HepG2 (cell line): ENCODE results near the gene SRRT. TPM values are rescaled to one million over a fixed set of nuclear protein-coding genes. Genes with fewer than 3 reads are reported as not detected.
A peak's percentile ranks its signal among the peaks of the same experiment; 100 is the strongest.

ENCODE experiments used
- ARNTL ChIP-seq: sonication (generic); formaldehyde crosslinking; IDR thresholded peaks from 2 replicates; pipeline ENCODE4 v1.4.0; 2020; ENCODE audit warnings: mild to moderate bottlenecking, missing genetic modification reagents
- CBFB ChIP-seq: sonication (generic); formaldehyde crosslinking; IDR thresholded peaks from 2 replicates; pipeline ENCODE4 v1.4.0; 2020; ENCODE audit warnings: missing genetic modification reagents
- FOXA1 ChIP-seq, 2 experiments: fragments of 450-650 bp in 1 of 2; sonication (generic) in 1 of 2; formaldehyde crosslinking in 1 of 2; IDR thresholded peaks; 2 replicates each; pipeline versions ENCODE4 v1.4.0 to v1.6.1; 2016 to 2020; ENCODE audit warnings: missing genetic modification reagents in 1 of 2
- HNF4A ChIP-seq: sonication (generic); formaldehyde crosslinking; IDR thresholded peaks from 2 replicates; pipeline ENCODE4 v1.4.0; 2020; ENCODE audit warnings: missing genetic modification reagents
- IKZF1 ChIP-seq: fragments of 450-650 bp; IDR thresholded peaks from 2 replicates; pipeline ENCODE4 v1.7.1; 2016
- KAT8 ChIP-seq: IDR thresholded peaks from 2 replicates; pipeline ENCODE4 v1.6.1; 2016; ENCODE audit warnings: missing genetic modification reagents, missing compliant biosample characterization
- MEIS1 ChIP-seq: sonication (generic); formaldehyde crosslinking; IDR thresholded peaks from 2 replicates; pipeline ENCODE4 v1.9.0; 2021; ENCODE audit warnings: mild to moderate bottlenecking, missing genetic modification reagents, moderate library complexity, borderline replicate concordance
- MIER2 ChIP-seq: IDR thresholded peaks from 2 replicates; pipeline ENCODE4 v1.6.1; 2016; ENCODE audit warnings: missing biosample characterization, missing genetic modification reagents
- MTF2 ChIP-seq: sonication (generic); formaldehyde crosslinking; IDR thresholded peaks from 2 replicates; pipeline ENCODE4 v1.5.0; 2020; ENCODE audit warnings: missing genetic modification reagents, borderline replicate concordance
- NFE2 ChIP-seq: sonication (generic); formaldehyde crosslinking; IDR thresholded peaks from 2 replicates; pipeline ENCODE4 v1.4.0; 2020; ENCODE audit warnings: missing genetic modification reagents
- SSRP1 ChIP-seq: IDR thresholded peaks from 2 replicates; pipeline ENCODE4 v1.6.1; 2016; ENCODE audit warnings: control low read depth
- TGIF2 ChIP-seq: IDR thresholded peaks from 2 replicates; pipeline ENCODE4 v1.6.1; 2016; ENCODE audit warnings: control low read depth, missing compliant biosample characterization
- TOPORS ChIP-seq: sonication (generic); formaldehyde crosslinking; IDR thresholded peaks from 2 replicates; pipeline ENCODE4 v1.8.0; 2023; ENCODE audit warnings: mild to moderate bottlenecking, missing genetic modification reagents
- ZBTB7B ChIP-seq: sonication (generic); formaldehyde crosslinking; IDR thresholded peaks from 2 replicates; pipeline ENCODE4 v1.4.0; 2020; ENCODE audit warnings: missing genetic modification reagents
- ZC3H13 ChIP-seq: sonication (generic); formaldehyde crosslinking; IDR thresholded peaks from 2 replicates; pipeline ENCODE4 v1.8.1; 2023; ENCODE audit warnings: mild to moderate bottlenecking, missing genetic modification reagents, moderate library complexity
- ZFP62 ChIP-seq: sonication (generic); formaldehyde crosslinking; IDR thresholded peaks from 2 replicates; pipeline ENCODE4 v1.4.0; 2020; ENCODE audit warnings: missing genetic modification reagents
- ZKSCAN5 ChIP-seq: sonication (generic); formaldehyde crosslinking; IDR thresholded peaks from 2 replicates; pipeline ENCODE4 v1.5.1; 2020; ENCODE audit warnings: mild to moderate bottlenecking, missing genetic modification reagents
- ZNF12 ChIP-seq: sonication (generic); formaldehyde crosslinking; IDR thresholded peaks from 2 replicates; pipeline ENCODE4 v1.5.0; 2020; ENCODE audit warnings: missing genetic modification reagents
- ZNF205 ChIP-seq: IDR thresholded peaks from 2 replicates; pipeline ENCODE4 v1.6.1; 2018; ENCODE audit warnings: missing biosample characterization, missing genetic modification reagents
- ZNF235 ChIP-seq: sonication (generic); formaldehyde crosslinking; IDR thresholded peaks from 2 replicates; pipeline ENCODE4 v1.8.1; 2023; ENCODE audit warnings: mild to moderate bottlenecking, missing genetic modification reagents, borderline replicate concordance
- ZNF337 ChIP-seq: sonication (generic); formaldehyde crosslinking; IDR thresholded peaks from 2 replicates; pipeline ENCODE4 v1.5.1; 2020; ENCODE audit warnings: missing genetic modification reagents, low read depth, mild to moderate bottlenecking, borderline replicate concordance
- ZNF34 ChIP-seq: sonication (generic); formaldehyde crosslinking; IDR thresholded peaks from 2 replicates; pipeline ENCODE4 v1.4.0; 2020; ENCODE audit warnings: mild to moderate bottlenecking, missing genetic modification reagents, borderline replicate concordance
- ZNF546 ChIP-seq: sonication (generic); formaldehyde crosslinking; conservative IDR thresholded peaks from 2 replicates; pipeline ENCODE4 v1.8.1; 2023; ENCODE audit warnings: mild to moderate bottlenecking, missing genetic modification reagents
- ZNF788 ChIP-seq: sonication (generic); formaldehyde crosslinking; IDR thresholded peaks from 2 replicates; pipeline ENCODE4 v1.5.0; 2020; ENCODE audit warnings: mild to moderate bottlenecking, missing genetic modification reagents, borderline replicate concordance
- ZSCAN31 ChIP-seq: sonication (generic); formaldehyde crosslinking; IDR thresholded peaks from 2 replicates; pipeline ENCODE4 v1.5.0; 2020; ENCODE audit warnings: low read depth, mild to moderate bottlenecking, missing genetic modification reagents
- ZZZ3 ChIP-seq: sonication (generic); formaldehyde crosslinking; IDR thresholded peaks from 2 replicates; pipeline ENCODE4 v1.4.0; 2020; ENCODE audit warnings: missing genetic modification reagents, mild to moderate bottlenecking, borderline replicate concordance
- polyA plus RNA-seq, 8 experiments: library from polyadenylated mRNA; depleted of rRNA in 3 of 8; stranded (reverse) in 7 of 8; unstranded in 1 of 8; fragments of >200 nt; fragmentation: Illumina TruSeq in 4 of 8; extraction: Trizol in 4 of 8; gene quantifications; 2 replicates each; pipeline versions ENCODE4 v1.2.1 to v1.2.3, GENCODE V29; 2011 to 2016; ENCODE audit warnings: low read depth in 4 of 8, missing spikeins in 1 of 8, mixed read lengths in 1 of 8; ENCODE audit not compliant: insufficient read depth in 1 of 8
- total RNA-seq, 5 experiments: library from RNA; depleted of rRNA; stranded (reverse); fragments of >200 nt; fragmentation: Illumina TruSeq; extraction: Trizol; gene quantifications; 2 replicates each; pipeline ENCODE4 v1.2.3, GENCODE V29; 2016; ENCODE audit warnings: low read depth in 1 of 5
- TF ChIP-seq, protein P1 (sequence below): sonication (generic); formaldehyde crosslinking; IDR thresholded peaks from 2 replicates; pipeline ENCODE4 v1.8.1; 2023; ENCODE audit warnings: missing genetic modification reagents, mild to moderate bottlenecking, borderline replicate concordance
- TF ChIP-seq, protein P2 (sequence below): sonication (generic); formaldehyde crosslinking; IDR thresholded peaks from 2 replicates; pipeline ENCODE4 v1.4.0; 2020; ENCODE audit warnings: mild to moderate bottlenecking, missing genetic modification reagents
- TF ChIP-seq, protein P3 (sequence below): sonication (generic); formaldehyde crosslinking; IDR thresholded peaks from 2 replicates; pipeline ENCODE4 v1.8.1; 2023; ENCODE audit warnings: mild to moderate bottlenecking, missing genetic modification reagents

The SRRT gene
- total and polyA plus RNA-seq, 2 of the 13 experiments (the other 11 are each of a cell fraction or from before 2014, with no cell fraction given) = 26.2 to 106 TPM

DNA sequence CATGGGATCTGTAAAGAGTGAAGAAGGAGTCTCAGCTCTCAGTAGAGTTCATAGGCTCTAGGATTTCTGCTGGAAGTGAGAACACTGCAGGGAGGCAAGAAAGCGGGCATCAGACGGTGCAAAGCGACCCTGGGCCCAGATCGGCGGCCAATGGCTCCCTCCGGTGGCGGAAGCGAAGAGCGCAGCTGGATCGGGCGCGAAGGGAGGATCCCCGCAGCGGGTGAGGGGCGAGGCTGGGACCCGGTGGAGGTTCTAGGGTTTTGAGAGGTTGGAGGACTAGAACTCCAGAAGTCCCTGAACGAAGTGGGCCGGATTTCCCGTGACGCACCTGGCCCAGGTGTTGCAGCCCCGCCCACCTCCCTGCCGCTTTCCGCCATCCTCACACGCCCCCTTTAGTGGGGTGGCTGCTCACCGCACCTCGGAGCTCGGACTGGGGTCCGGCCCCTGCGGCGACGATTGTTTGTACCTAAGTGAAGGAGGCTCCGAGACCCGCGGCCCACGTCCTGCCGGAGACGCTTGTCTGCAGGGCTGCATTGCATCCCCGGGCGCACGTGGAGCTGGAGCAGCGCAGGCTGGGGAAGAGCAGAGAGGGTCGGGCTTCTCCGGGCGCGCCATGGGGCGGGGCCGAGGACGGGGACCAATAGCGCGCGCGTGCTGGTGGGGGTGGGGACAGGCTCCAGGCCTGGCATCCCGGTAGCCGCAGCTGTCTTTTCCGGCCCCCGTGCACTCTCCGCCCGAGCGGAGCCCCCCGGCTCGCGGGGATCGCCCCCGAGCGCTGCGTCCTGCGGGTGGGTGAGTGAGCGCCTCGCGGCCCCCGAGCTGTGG is 22.6 kb upstream of the SRRT start, which contains the start of gene SLC12A9 (continued):
- TF ChIP-seq ZFP62 = no peak
- TF ChIP-seq SSRP1 (CRISPR knock-in tag) = no peak
- TF ChIP-seq CBFB (CRISPR knock-in tag) = 0 out of 2 replicates have a peak, but pooled peaks have one; percentile 11
- TF ChIP-seq ZNF205 = no peak; the same call in 1 of the 2 replicates
- TF ChIP-seq ZC3H13 (CRISPR knock-in tag) = peak; percentile 25; the same call in 1 of the 2 replicates
- no peak for TF ChIP-seq ZNF337 (CRISPR knock-in tag)
- no peak for TF ChIP-seq HNF4A (CRISPR knock-in tag)
- TF ChIP-seq ZNF34 (CRISPR knock-in tag) = 0 out of 2 replicates have a peak, but pooled peaks have one; percentile 71
- peak; percentile 70; the same call in 1 of the 2 replicates for TF ChIP-seq ZSCAN31 (CRISPR knock-in tag)
- TF ChIP-seq MIER2 (CRISPR knock-in tag) = no peak; the same call in 1 of the 2 replicates
- TF ChIP-seq, protein P1, sequence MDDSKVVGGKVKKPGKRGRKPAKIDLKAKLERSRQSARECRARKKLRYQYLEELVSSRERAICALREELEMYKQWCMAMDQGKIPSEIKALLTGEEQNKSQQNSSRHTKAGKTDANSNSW (CRISPR knock-in tag) = no peak
- TF ChIP-seq ZKSCAN5 = peak; percentile 95
- no peak for TF ChIP-seq IKZF1
- TF ChIP-seq, protein P2, sequence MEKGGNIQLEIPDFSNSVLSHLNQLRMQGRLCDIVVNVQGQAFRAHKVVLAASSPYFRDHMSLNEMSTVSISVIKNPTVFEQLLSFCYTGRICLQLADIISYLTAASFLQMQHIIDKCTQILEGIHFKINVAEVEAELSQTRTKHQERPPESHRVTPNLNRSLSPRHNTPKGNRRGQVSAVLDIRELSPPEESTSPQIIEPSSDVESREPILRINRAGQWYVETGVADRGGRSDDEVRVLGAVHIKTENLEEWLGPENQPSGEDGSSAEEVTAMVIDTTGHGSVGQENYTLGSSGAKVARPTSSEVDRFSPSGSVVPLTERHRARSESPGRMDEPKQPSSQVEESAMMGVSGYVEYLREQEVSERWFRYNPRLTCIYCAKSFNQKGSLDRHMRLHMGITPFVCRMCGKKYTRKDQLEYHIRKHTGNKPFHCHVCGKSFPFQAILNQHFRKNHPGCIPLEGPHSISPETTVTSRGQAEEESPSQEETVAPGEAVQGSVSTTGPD = no peak
- TF ChIP-seq ZNF788 (CRISPR knock-in tag) = no peak; the same call in 1 of the 2 replicates
- peak; percentile 90; the same call in 1 of the 2 replicates for TF ChIP-seq ARNTL (CRISPR knock-in tag)
- no peak for TF ChIP-seq NFE2 (CRISPR knock-in tag)
- no peak for TF ChIP-seq ZNF235 (CRISPR knock-in tag)
- peak; percentile 27; the same call in 1 of the 2 replicates for TF ChIP-seq MEIS1 (CRISPR knock-in tag)
- TF ChIP-seq, protein P3, sequence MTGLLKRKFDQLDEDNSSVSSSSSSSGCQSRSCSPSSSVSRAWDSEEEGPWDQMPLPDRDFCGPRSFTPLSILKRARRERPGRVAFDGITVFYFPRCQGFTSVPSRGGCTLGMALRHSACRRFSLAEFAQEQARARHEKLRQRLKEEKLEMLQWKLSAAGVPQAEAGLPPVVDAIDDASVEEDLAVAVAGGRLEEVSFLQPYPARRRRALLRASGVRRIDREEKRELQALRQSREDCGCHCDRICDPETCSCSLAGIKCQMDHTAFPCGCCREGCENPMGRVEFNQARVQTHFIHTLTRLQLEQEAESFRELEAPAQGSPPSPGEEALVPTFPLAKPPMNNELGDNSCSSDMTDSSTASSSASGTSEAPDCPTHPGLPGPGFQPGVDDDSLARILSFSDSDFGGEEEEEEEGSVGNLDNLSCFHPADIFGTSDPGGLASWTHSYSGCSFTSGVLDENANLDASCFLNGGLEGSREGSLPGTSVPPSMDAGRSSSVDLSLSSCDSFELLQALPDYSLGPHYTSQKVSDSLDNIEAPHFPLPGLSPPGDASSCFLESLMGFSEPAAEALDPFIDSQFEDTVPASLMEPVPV (CRISPR knock-in tag) = no peak
- no peak for TF ChIP-seq TOPORS (CRISPR knock-in tag)
- no peak for TF ChIP-seq ZNF12 (CRISPR knock-in tag)
- TF ChIP-seq FOXA1 (IDR thresholded peaks at IDR 0.05) = no peak
- no peak for TF ChIP-seq FOXA1 (CRISPR knock-in tag; IDR thresholded peaks at IDR 0.05)
- TF ChIP-seq ZZZ3 (CRISPR knock-in tag) = no peak
- TF ChIP-seq MTF2 (CRISPR knock-in tag) = no peak
- peak; percentile 82; the same call in 1 of the 2 replicates for TF ChIP-seq TGIF2 (CRISPR knock-in tag)
- TF ChIP-seq ZNF546 (CRISPR knock-in tag) = no peak; the same call in none of the 2 replicates
- peak; percentile 37; the same call in 1 of the 2 replicates for TF ChIP-seq KAT8 (CRISPR knock-in tag)
- TF ChIP-seq ZBTB7B (CRISPR knock-in tag) = 0 out of 2 replicates have a peak, but pooled peaks have one; percentile 16
